CD4-positive, CD25-positive, alpha-beta regulatory T cell (primary cell): ENCODE measurements around the gene EFCAB12. TPM values are rescaled to one million over a fixed set of nuclear protein-coding genes. Genes with fewer than 3 reads are reported as not detected.

ENCODE experiments used
- ATAC-seq, 2 donors: fragments of 150-1000 bp; cut with Tn5 transposase; one replicate each; pipeline ENCODE4 v1.10.0; 2021; ENCODE audit warnings: low read depth in 2 of 2, moderate number of reproducible peaks in 2 of 2, moderate library complexity in 1 of 2
- DNase-seq, 3 donors: peaks; one replicate each; pipeline versions ENCODE4 v3.0.0 to v3.0.0-alpha.2; 2012 to 2022; ENCODE audit warnings: mixed read lengths in 1 of 3
- H3K27ac ChIP-seq: one replicate; pipeline ENCODE4 v1.7.0; 2013; ENCODE audit warnings: mild to moderate bottlenecking, low read length; ENCODE audit not compliant: insufficient read depth, poor library complexity, severe bottlenecking
- H3K27me3 ChIP-seq: one replicate; pipeline ENCODE4 v1.7.0; 2013; ENCODE audit warnings: low read length; ENCODE audit not compliant: control insufficient read depth, insufficient read depth
- H3K36me3 ChIP-seq: one replicate; pipeline ENCODE4 v1.7.0; 2013; ENCODE audit warnings: mild to moderate bottlenecking, low read length, moderate library complexity; ENCODE audit not compliant: control insufficient read depth, insufficient read depth
- H3K4me1 ChIP-seq: 2 replicates; pipeline ENCODE4 v1.7.0; 2013; ENCODE audit warnings: mild to moderate bottlenecking, low read length; ENCODE audit not compliant: insufficient read depth, control insufficient read depth, poor library complexity, severe bottlenecking
- H3K4me3 ChIP-seq: one replicate; pipeline ENCODE4 v1.7.0; 2013; ENCODE audit warnings: low read depth, mild to moderate bottlenecking, low read length, moderate library complexity
- H3K9me3 ChIP-seq, 2 experiments: 1 replicate in 1 of 2; 2 replicates in 1 of 2; pipeline ENCODE4 v1.7.0; 2013; ENCODE audit warnings: low read length in 2 of 2, mild to moderate bottlenecking in 1 of 2, moderate library complexity in 1 of 2; ENCODE audit not compliant: control insufficient read depth in 2 of 2
- H3K27ac Mint-ChIP-seq, 3 donors: one replicate each; pipeline ENCODE4 v1.8.0; 2020 to 2022; ENCODE audit warnings: mild to moderate bottlenecking in 3 of 3, mixed read lengths in 3 of 3, moderate library complexity in 2 of 3
- H3K27me3 Mint-ChIP-seq: one replicate; pipeline ENCODE4 v1.8.0; 2022; ENCODE audit warnings: mild to moderate bottlenecking, mixed read lengths
- H3K36me3 Mint-ChIP-seq: one replicate; pipeline ENCODE4 v1.8.0; 2020; ENCODE audit warnings: mixed read lengths
- H3K4me1 Mint-ChIP-seq, 4 donors: one replicate each; pipeline ENCODE4 v1.8.0; 2020 to 2022; ENCODE audit warnings: mixed read lengths in 4 of 4, mild to moderate bottlenecking in 1 of 4
- H3K4me3 Mint-ChIP-seq, 4 donors: one replicate each; pipeline ENCODE4 v1.8.0; 2020 to 2022; ENCODE audit warnings: mild to moderate bottlenecking in 4 of 4, mixed read lengths in 4 of 4, moderate library complexity in 3 of 4
- H3K9me3 Mint-ChIP-seq, 7 donors: one replicate each; pipeline ENCODE4 v1.8.0; 2020 to 2022; ENCODE audit warnings: mixed read lengths in 7 of 7, mild to moderate bottlenecking in 3 of 7, moderate library complexity in 2 of 7
- polyA plus RNA-seq, 4 donors: library from polyadenylated mRNA; unstranded; fragments of 300-500 nt; fragmentation: Illumina TruSeq; gene quantifications; one replicate each; pipeline ENCODE4 v1.2.3, GENCODE V29; 2021
- total RNA-seq: library from RNA; stranded (reverse); gene quantifications from one replicate; pipeline ENCODE4 v1.2.3, GENCODE V29; 2022

EFCAB12 gene
- total and polyA plus RNA-seq, 5 donors from 2014 or later, result 0.05 to 2.2 (median 0.09) TPM; not detected in 1

GRCh38 chr3:129360705-129361460, 67.6 kb downstream of the EFCAB12 start:
- no peaks in the 10 kb centered on the region for H3K4me1 ChIP-seq
- DNase-seq (no peak), ATAC-seq (no peak)
- Mint-ChIP-seq H3K27ac (no peak overlapping the region), H3K4me1 (peaks cover 0 to 2% (median 0%) of the 10 kb centered on the region in 4 donors), H3K27me3 (no peaks in the 10 kb centered on the region), H3K9me3 (peaks cover 0 to 2% (median 0%) of the 10 kb centered on the region in 7 donors), H3K36me3 (no peaks in the 10 kb centered on the region), H3K4me3 (no peak overlapping the region)
- no peak overlapping the region for H3K4me3 ChIP-seq
- H3K36me3 ChIP-seq, result no peaks in the 10 kb centered on the region
- H3K27me3 ChIP-seq, result no peaks in the 10 kb centered on the region
- H3K9me3 ChIP-seq, result no peaks in the 10 kb centered on the region
- no peak overlapping the region for H3K27ac ChIP-seq

DNA sequence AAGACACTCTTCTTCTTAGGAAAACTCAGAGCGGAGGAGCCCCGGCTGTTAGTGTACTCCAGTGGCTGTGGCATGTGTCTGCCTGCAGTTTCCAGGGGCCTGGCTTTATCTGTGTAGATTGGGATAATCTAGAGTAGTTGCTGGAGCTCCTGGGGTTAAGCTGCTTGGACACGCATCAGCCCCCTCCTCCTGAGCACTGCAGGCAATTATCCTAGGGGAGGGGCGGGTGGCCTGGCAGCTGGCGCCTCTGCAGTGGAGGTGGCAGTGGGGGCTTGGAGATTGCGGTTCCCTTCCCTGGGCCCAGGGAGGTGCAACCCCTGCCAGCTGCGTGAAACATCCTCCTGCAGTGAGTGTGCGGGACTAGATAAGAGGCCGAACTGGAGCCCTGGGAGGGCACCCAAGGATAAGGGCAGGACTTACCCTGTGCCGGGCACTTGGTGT, 68.2 kb downstream of the EFCAB12 start:
- no peak for DNase-seq
- Mint-ChIP-seq H3K27me3 (no peaks in the 10 kb centered on the region), H3K27ac (no peak overlapping the region), H3K9me3 (peaks cover 0 to 2% (median 0%) of the 10 kb centered on the region in 7 donors), H3K36me3 (no peaks in the 10 kb centered on the region), H3K4me1 (peaks cover 0 to 2% (median 0%) of the 10 kb centered on the region in 4 donors), H3K4me3 (no peak overlapping the region)
- no peaks in the 10 kb centered on the region for H3K9me3 ChIP-seq
- H3K4me3 ChIP-seq, result no peak overlapping the region
- no peak overlapping the region for H3K27ac ChIP-seq
- ATAC-seq, result no peak
- H3K4me1 ChIP-seq, result no peaks in the 10 kb centered on the region
- H3K27me3 ChIP-seq, result no peaks in the 10 kb centered on the region
- H3K36me3 ChIP-seq, result no peaks in the 10 kb centered on the region

DNA sequence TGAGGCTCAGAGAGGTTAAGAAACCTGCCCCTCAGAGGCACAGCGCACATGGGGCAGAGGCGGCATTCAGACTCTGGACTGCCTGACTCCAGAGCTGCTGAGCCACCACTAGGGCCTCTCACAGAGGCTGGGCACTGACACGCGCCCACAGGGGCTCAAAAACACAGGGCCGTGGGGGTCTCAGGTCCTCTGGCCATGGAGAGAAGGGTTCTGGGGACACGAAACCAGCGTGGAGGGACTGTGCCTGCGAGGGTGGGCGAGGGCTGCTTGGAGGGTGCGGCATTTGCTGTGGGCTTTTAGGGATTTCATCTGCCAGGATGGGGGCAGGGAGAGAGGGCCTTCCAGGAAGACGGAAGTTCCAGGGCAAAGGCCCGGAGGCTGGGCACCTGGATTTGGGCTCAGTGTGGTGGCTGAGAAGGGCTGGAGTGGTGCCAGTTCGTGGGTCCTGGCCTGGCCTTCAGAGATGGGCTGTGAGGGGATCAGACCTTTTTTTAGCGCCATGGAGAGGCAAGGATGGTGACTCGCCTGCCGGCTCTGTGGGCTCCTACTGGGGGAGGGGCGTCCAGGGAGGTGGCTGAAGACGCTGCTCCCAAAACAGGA, 69.6 kb downstream of the EFCAB12 start:
- Mint-ChIP-seq H3K36me3 (no peaks in the 10 kb centered on the region), H3K9me3 (peaks cover 0 to 2% (median 0%) of the 10 kb centered on the region in 7 donors), H3K4me1 (no peaks in the 10 kb centered on the region), H3K27ac (no peak overlapping the region), H3K4me3 (no peak overlapping the region), H3K27me3 (no peaks in the 10 kb centered on the region)
- H3K4me3 ChIP-seq, result no peak overlapping the region
- H3K4me1 ChIP-seq, result no peaks in the 10 kb centered on the region
- H3K27me3 ChIP-seq, result no peaks in the 10 kb centered on the region
- DNase-seq, result no peak
- no peaks in the 10 kb centered on the region for H3K36me3 ChIP-seq
- no peaks in the 10 kb centered on the region for H3K9me3 ChIP-seq
- H3K27ac ChIP-seq, result no peak overlapping the region
- ATAC-seq, result no peak

DNA sequence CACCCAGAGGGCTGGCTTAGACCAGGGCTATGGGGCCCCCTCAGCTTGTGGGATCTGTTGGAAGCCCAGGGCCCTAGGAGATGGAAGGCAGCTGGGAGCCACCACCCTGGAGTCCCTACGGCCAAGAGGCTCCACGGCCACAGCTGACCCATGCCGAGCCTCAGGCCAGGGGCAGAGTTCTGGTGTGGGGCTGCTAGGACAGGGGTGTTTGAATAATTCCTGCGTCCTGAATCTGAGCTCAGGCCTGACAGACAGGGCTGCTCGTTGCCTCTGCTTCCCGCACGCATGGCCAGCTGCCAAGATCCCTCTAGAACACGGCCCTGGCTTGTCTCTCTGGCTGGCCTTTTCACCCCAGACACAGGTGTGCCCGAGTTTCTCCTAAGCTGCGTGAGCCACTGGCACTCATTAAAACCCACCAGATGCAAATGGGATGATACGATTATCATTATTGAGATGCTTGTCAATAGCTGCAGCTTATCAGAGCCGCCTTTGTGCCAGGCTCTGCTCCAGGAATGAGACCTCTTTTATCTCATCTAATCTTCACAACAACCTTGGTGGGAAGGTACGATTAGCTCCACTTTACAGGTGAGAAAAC, 70.2 kb downstream of the EFCAB12 start:
- H3K27ac Mint-ChIP-seq, result no peak overlapping the region
- Histone ChIP-seq H3K9me3 (no peaks in the 10 kb centered on the region), H3K27ac (no peak overlapping the region), H3K4me3 (no peak overlapping the region), H3K36me3 (no peaks in the 10 kb centered on the region), H3K4me1 (no peaks in the 10 kb centered on the region), H3K27me3 (no peaks in the 10 kb centered on the region)
- DNase-seq (no peak), ATAC-seq (no peak)
- no peaks in the 10 kb centered on the region for H3K4me1 Mint-ChIP-seq
- no peak overlapping the region for H3K4me3 Mint-ChIP-seq
- H3K27me3 Mint-ChIP-seq, result no peaks in the 10 kb centered on the region
- no peaks in the 10 kb centered on the region for H3K36me3 Mint-ChIP-seq
- H3K9me3 Mint-ChIP-seq, result peaks cover 0 to 2% (median 0%) of the 10 kb centered on the region in 7 donors

GRCh38 chr3:129357616-129358015, 70.8 kb downstream of the EFCAB12 start:
- Histone ChIP-seq H3K36me3 (no peaks in the 10 kb centered on the region), H3K4me3 (no peak overlapping the region), H3K27me3 (no peaks in the 10 kb centered on the region), H3K4me1 (no peaks in the 10 kb centered on the region), H3K9me3 (no peaks in the 10 kb centered on the region), H3K27ac (no peak overlapping the region)
- no peak overlapping the region for H3K27ac Mint-ChIP-seq
- H3K36me3 Mint-ChIP-seq, result no peaks in the 10 kb centered on the region
- H3K9me3 Mint-ChIP-seq, result peaks cover 0 to 2% (median 0%) of the 10 kb centered on the region in 7 donors
- H3K4me3 Mint-ChIP-seq, result no peak overlapping the region
- no peaks in the 10 kb centered on the region for H3K27me3 Mint-ChIP-seq
- DNase-seq (no peak), ATAC-seq (no peak)
- no peaks in the 10 kb centered on the region for H3K4me1 Mint-ChIP-seq

GRCh38 chr3:129356756-129357425, 71.5 kb downstream of the EFCAB12 start:
- no peak overlapping the region for H3K4me3 ChIP-seq
- H3K9me3 ChIP-seq, result no peaks in the 10 kb centered on the region
- DNase-seq, result no peak
- H3K4me1 ChIP-seq, result no peaks in the 10 kb centered on the region
- H3K36me3 ChIP-seq, result no peaks in the 10 kb centered on the region
- Mint-ChIP-seq H3K27me3 (no peaks in the 10 kb centered on the region), H3K4me3 (no peak overlapping the region), H3K36me3 (no peaks in the 10 kb centered on the region), H3K9me3 (peaks cover 0 to 2% (median 0%) of the 10 kb centered on the region in 7 donors), H3K4me1 (no peaks in the 10 kb centered on the region), H3K27ac (no peak overlapping the region)
- ATAC-seq, result no peak
- no peaks in the 10 kb centered on the region for H3K27me3 ChIP-seq
- no peak overlapping the region for H3K27ac ChIP-seq

GRCh38 chr3:129353589-129353941, 74.9 kb downstream of the EFCAB12 start:
- H3K27me3 ChIP-seq, result no peaks in the 10 kb centered on the region
- ATAC-seq, result no peak
- Mint-ChIP-seq H3K4me3 (no peak overlapping the region), H3K27me3 (peaks cover 3% of the 10 kb centered on the region), H3K27ac (no peak overlapping the region), H3K4me1 (no peaks in the 10 kb centered on the region), H3K9me3 (peaks cover 0 to 2% (median 0%) of the 10 kb centered on the region in 7 donors), H3K36me3 (no peaks in the 10 kb centered on the region)
- no peak overlapping the region for H3K27ac ChIP-seq
- H3K4me3 ChIP-seq, result no peak overlapping the region
- no peaks in the 10 kb centered on the region for H3K36me3 ChIP-seq
- DNase-seq, result no peak
- no peaks in the 10 kb centered on the region for H3K4me1 ChIP-seq
- no peaks in the 10 kb centered on the region for H3K9me3 ChIP-seq
